Thyroid gland (tissue), 4 donors: ENCODE measurements around the gene TSPAN12. TPM values are rescaled to one million over a fixed set of nuclear protein-coding genes. Genes with fewer than 3 reads are reported as not detected.

Experiments
- DNase-seq, 2 donors: peaks; one replicate each; pipeline ENCODE4 v3.0.0-alpha.2; 2019
- H3K27ac ChIP-seq, 3 donors: fragments of 200-600 bp; sonication (generic); 1 replicate in 2 of 3; 2 replicates in 1 of 3; pipeline ENCODE4 v1.5.1; 2016 to 2019; ENCODE audit warnings: mild to moderate bottlenecking in 1 of 3, moderate library complexity in 1 of 3
- H3K27me3 ChIP-seq: fragments of 200-600 bp; sonication (generic); one replicate; pipeline ENCODE4 v1.5.1; 2019
- H3K36me3 ChIP-seq, 2 donors: fragments of 200-600 bp; sonication (generic); one replicate each; pipeline ENCODE4 v1.5.1; 2016 to 2019
- H3K4me1 ChIP-seq, 2 donors: fragments of 200-600 bp; sonication (generic); one replicate each; pipeline ENCODE4 v1.5.1; 2017 to 2019
- H3K4me3 ChIP-seq, 3 donors: fragments of 200-600 bp; sonication (generic); replicated peaks in 1 of 3; 1 replicate in 2 of 3; 2 replicates in 1 of 3; pipeline ENCODE4 v1.5.1; 2016; ENCODE audit warnings: mild to moderate bottlenecking in 1 of 3
- H3K9me3 ChIP-seq: fragments of 200-600 bp; sonication (generic); one replicate; pipeline ENCODE4 v1.5.1; 2017
- CTCF ChIP-seq, 6 experiments: fragments of 200-600 bp in 3 of 6; fragments of 450-650 bp in 3 of 6; sonication (generic) in 3 of 6; IDR thresholded peaks; one replicate each; pipeline ENCODE4 v1.5.1; 2016 to 2019; ENCODE audit warnings: antibody characterized with exemption in 6 of 6, mild to moderate bottlenecking in 2 of 6, inconsistent platforms in 1 of 6, moderate library complexity in 1 of 6
- POLR2A ChIP-seq, 2 donors: fragments of 450-650 bp; IDR thresholded peaks; one replicate each; pipeline ENCODE4 v1.6.1; 2017; ENCODE audit warnings: antibody characterized with exemption in 2 of 2, mild to moderate bottlenecking in 2 of 2, moderate library complexity in 1 of 2
- WGBS, 2 donors: methylation state at CpG; one replicate each; pipeline ENCODE4 v1.1.5; 2017; 5-methylcytosine and 5-hydroxymethylcytosine counted together
- intact Hi-C: fragments of 100-400 bp; cut with DNase I; formaldehyde crosslinking; loops from one replicate; pipeline ENCODE4 v1.15.1; 2023
- total RNA-seq, 4 donors: library from RNA; depleted of rRNA; stranded (reverse); fragments of >200 nt; gene quantifications; one replicate each; pipeline ENCODE4 v1.2.3, GENCODE V29; 2016

TSPAN12 gene
- total RNA-seq, 4 donors from 2014 or later: 36.2 to 55.1 (median 48.8) TPM

- TF ChIP-seq POLR2A (IDR thresholded peaks at IDR 0.05) (no peak), CTCF (IDR thresholded peaks at IDR 0.05) (no peak)
- no peak overlapping the region for H3K4me3 ChIP-seq
- intact Hi-C loops: no loop called here
- H3K36me3 ChIP-seq: no peaks in the 10 kb centered on the region
- no peak for DNase-seq
- 97 to 98% methylated on average over 2 of the region's 2 CpGs for WGBS, 2 donors
- no peaks in the 10 kb centered on the region for H3K9me3 ChIP-seq
- H3K27me3 ChIP-seq: no peaks in the 10 kb centered on the region
- H3K27ac ChIP-seq: no peak overlapping the region
- H3K4me1 ChIP-seq: peaks cover 17 to 40% of the 10 kb centered on the region in 2 donors
Observed at GRCh38 chr7:120860156-120860555, 2.2 kb upstream of the TSPAN12 start.

GRCh38 chr7:120859459-120859858 is 1.5 kb upstream of the TSPAN12 start:
- Histone ChIP-seq H3K27ac (no peak overlapping the region), H3K9me3 (no peaks in the 10 kb centered on the region), H3K4me3 (no peak overlapping the region), H3K36me3 (no peaks in the 10 kb centered on the region), H3K4me1 (peaks cover 12 to 33% of the 10 kb centered on the region in 2 donors), H3K27me3 (no peaks in the 10 kb centered on the region)
- TF ChIP-seq POLR2A (IDR thresholded peaks at IDR 0.05) (no peak), CTCF (IDR thresholded peaks at IDR 0.05) (no peak)
- no peak for DNase-seq
- 91 to 93% methylated on average over 6 of the region's 6 CpGs for WGBS, 2 donors
- intact Hi-C loops: loop anchor here (10.0 kb wide), 2 partner anchors 55 to 85 kb away; no protein-coding TSS in a partner anchor

- peaks cover 12 to 15% of the 10 kb centered on the region in 2 donors for H3K4me1 ChIP-seq
- TF ChIP-seq CTCF (IDR thresholded peaks at IDR 0.05) (no peak), POLR2A (IDR thresholded peaks at IDR 0.05) (no peak)
- peak overlapping the region in 2 of 3 donors; percentile 79 to 88 for H3K4me3 ChIP-seq
- DNase-seq: peak; percentile 46 to 48
- H3K36me3 ChIP-seq: no peaks in the 10 kb centered on the region
- peak overlapping the region; percentile 93 to 97 (median 96) for H3K27ac ChIP-seq
- WGBS, 2 donors: 7 to 8% methylated on average over 30 to 37 of the region's 39 CpGs
- intact Hi-C loops: loop anchor here (10.0 kb wide), 2 partner anchors 52 to 88 kb away; no protein-coding TSS in a partner anchor
- H3K27me3 ChIP-seq: no peaks in the 10 kb centered on the region
- H3K9me3 ChIP-seq: no peaks in the 10 kb centered on the region
Observed at GRCh38 chr7:120856621-120857352, 1.2 kb downstream of the TSPAN12 start.

GRCh38 chr7:120856198-120856597 is 1.7 kb downstream of the TSPAN12 start:
- Histone ChIP-seq H3K36me3 (no peaks in the 10 kb centered on the region), H3K9me3 (no peaks in the 10 kb centered on the region), H3K4me3 (no peak overlapping the region), H3K4me1 (peaks cover 12 to 15% of the 10 kb centered on the region in 2 donors), H3K27me3 (no peaks in the 10 kb centered on the region), H3K27ac (no peak overlapping the region)
- TF ChIP-seq CTCF (IDR thresholded peaks at IDR 0.05): no peak
- no peak for TF ChIP-seq POLR2A (IDR thresholded peaks at IDR 0.05)
- 87 to 89% methylated on average over 5 of the region's 5 CpGs for WGBS, 2 donors
- DNase-seq: no peak
- intact Hi-C loops: loop anchor here (10.0 kb wide), 2 partner anchors 51 to 89 kb away; no protein-coding TSS in a partner anchor

GRCh38 chr7:120852700-120853099 is 5.2 kb downstream of the TSPAN12 start:
- Histone ChIP-seq H3K4me3 (no peak overlapping the region), H3K27ac (no peak overlapping the region), H3K4me1 (peaks cover 7 to 9% of the 10 kb centered on the region in 2 donors), H3K27me3 (no peaks in the 10 kb centered on the region), H3K9me3 (no peaks in the 10 kb centered on the region), H3K36me3 (no peaks in the 10 kb centered on the region)
- TF ChIP-seq CTCF (IDR thresholded peaks at IDR 0.05): no peak
- TF ChIP-seq POLR2A (IDR thresholded peaks at IDR 0.05): no peak
- DNase-seq: no peak
- intact Hi-C loops: loop anchor here (10.0 kb wide), 2 partner anchors 48 to 92 kb away; no protein-coding TSS in a partner anchor
